C4-2B (cell line): ENCODE data around the gene TRAP1.

ENCODE experiments used
- H3K27ac ChIP-seq: fragments of 450-650 bp; 2 replicates; pipeline ENCODE4 v1.5.1; 2017
- CTCF ChIP-seq: fragments of 450-650 bp; conservative IDR thresholded peaks from 2 replicates; pipeline ENCODE4 v1.5.1; 2017; ENCODE audit warnings: mild to moderate bottlenecking
- ZFX ChIP-seq: fragments of 450-650 bp; IDR thresholded peaks from 2 replicates; pipeline ENCODE4 v1.6.1; 2017

The TRAP1 gene

DNA sequence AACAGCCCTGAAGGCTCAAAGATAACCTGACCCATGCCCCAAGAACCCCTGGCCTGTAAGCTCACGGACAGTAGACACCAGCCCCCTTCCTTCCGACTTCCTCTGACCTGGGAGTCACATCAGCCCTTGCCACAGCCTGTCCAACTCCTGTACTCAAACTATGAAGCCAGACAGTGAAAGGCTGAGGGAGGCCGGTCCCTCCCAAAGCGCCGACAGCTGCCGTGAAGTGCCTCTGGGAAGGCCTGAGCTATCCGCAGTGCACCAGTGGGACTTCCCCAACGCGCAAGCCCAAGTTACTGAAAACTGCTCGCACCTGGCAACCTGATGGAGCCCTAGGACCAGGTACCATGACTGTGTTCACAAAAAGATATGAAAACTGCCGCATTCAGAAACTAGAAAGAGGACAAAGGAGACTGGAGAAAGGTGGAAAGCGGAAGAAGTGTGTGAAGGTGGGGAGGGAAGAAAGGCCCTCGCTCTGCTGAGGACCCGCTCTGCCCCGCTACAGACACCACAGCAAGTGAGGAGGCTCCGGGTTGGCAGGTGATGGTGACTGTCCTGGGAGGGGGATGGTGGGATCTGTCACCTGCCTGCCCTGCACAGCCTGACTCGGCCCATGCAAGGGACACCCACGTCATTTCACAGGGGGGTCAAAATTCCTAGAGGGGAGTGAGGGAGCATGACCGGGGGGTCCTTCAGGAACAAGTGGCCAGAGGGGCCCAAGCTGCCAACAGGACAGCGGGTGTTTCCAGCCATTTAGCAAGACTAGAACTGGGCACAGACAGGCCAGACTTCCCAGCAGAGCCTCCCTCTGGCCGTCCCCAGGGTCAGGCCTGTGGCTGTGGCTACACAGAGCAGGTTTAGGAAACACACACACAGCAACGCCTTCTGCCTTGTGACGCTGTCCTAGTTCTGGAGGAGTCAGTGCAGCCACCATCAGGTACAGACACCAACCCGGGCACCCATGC, 13.1 kb upstream of the TRAP1 start:
- TF ChIP-seq ZFX (no peak), CTCF (no peak)
- no peak overlapping the region for H3K27ac ChIP-seq

DNA sequence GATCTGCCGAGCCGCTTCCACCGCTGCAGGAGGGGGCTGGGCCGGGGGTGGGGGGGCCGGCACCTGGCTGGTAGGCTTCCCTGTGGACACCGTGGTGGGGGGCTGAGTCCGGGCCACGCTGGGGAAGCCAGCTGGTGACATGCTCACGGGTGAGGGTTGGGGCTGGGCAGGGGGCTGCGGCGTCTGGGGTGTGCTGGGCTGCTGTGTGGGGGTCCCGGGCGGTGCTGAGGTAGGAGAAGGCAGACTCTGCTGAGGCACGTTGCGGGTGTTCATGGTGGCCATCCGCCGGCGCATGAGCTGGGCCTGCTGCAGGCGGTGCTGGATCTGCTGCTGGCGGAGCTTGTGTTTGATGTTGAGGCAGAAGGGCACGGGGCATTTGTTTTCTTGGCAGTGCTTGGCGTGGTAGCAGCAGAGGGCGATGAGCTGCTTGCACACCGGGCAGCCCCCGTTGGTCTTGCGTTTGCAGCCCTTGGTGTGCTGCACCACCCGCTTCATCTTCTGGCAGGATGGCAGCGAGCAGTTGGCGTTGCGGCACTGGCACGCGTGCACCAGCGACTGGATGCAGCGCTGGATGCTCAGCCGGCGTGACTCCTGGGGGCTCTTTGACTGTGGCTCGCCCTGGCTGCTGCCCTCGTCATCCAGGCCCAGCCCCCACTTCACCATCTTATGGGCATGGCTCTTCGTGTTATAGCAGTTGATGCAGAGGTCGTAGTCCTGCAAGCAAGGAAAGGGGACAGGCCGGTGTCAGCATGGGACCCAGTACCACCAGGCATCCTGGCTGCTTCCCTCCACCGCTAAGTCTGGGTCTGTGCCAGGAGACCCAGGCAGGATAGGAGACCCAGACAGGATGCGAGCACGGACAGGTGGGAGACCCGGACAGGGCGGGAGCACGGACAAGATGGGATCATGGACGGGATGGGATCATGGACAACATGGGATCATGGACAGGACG, 12.1 kb upstream of the TRAP1 start:
- H3K27ac ChIP-seq, result no peak overlapping the region
- TF ChIP-seq ZFX (no peak), CTCF (no peak)

- no peak overlapping the region for H3K27ac ChIP-seq
- TF ChIP-seq ZFX, result no peak
- no peak for TF ChIP-seq CTCF
Observed at GRCh38 chr16:3728424-3729160, 11.3 kb upstream of the TRAP1 start.

DNA sequence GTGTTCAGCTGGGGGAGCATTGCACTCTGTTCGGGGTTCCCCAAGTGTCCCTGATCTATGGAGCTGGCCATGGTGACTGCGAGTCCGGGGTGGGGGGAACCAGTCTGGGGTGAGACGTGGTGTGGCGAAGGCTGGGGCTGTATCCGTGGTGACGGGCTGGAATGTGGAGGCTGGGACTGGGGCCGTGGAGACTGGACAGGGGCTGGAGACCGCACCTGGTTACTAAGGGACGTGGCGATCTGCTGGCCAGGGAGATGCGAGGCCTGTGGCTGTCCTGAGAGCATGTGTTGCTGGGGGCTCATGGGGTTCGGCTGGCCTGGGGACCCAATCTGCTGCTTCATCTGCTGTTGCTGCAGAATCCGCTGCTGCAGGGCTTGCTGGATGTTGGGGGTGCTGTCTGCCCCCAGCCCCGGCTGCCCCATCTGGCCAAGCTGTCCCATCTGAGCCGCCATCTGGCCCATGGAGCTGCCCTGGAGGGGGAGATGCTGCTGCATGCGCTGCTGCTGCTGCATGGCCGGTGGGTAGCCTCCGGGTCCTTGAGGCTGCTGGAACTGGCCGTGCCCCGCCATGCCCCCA, 10.6 kb upstream of the TRAP1 start:
- no peak overlapping the region for H3K27ac ChIP-seq
- TF ChIP-seq ZFX, result no peak
- no peak for TF ChIP-seq CTCF

DNA sequence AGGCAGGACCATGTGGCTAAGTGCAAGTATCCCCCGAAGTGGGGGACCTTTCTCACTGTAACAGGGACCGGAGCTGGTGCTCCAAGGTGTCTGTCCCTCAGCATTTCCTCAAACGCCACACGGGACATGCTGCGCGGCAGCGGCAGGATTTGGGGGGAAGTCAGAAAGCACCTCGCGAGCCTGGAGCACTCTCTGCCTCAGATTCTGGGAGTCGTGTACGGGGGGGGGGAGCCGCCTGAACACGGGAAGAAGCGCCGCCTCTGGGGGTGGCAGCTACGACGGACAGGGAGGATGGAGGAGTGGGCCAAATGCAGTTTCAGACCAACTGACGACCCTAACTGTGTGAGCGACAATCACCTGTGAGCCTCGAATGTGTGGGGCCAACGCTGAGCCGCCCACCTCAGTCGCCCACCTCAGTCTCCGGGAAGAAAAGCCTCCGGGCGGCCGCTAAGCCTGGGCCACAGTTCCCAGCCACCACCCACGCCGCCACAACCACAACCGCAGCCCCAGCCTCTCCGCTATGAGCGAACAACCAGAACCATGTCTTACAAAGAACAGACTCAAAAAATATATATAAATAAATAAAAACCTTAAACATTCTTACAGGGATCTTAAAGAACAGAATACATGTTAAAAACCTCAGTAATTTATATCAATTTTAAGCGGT, 8.8 kb upstream of the TRAP1 start:
- TF ChIP-seq CTCF (no peak), ZFX (no peak)
- H3K27ac ChIP-seq, result no peak overlapping the region

DNA sequence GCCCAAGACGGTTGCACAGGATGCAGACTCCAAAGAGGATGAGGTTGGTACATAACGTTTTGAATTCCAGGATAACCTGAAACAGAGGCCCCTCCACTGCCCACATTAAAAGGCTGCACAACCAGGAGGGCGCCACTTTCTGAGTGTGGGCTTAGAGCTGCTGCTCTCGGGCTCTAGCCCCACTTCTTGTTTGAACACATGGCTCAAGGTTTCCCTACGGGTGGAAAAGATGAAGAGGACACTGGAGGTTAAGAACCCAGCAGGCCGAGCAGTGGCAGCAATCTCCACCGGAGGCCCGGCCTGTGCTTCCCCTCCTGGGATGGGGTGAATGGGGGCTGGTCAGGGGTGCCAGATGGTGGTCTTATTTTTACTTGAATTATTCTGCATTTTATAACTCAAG, 8.0 kb upstream of the TRAP1 start:
- H3K27ac ChIP-seq, result no peak overlapping the region
- TF ChIP-seq CTCF (no peak), ZFX (no peak)
